GM12874 (cell line): ENCODE results near the gene RORC.

ENCODE experiments used
- TF ChIP-seq, protein P1 (sequence below): IDR thresholded peaks from 2 replicates; pipeline ENCODE4 v1.5.1; 2011; ENCODE audit warnings: low read depth, mild to moderate bottlenecking, control low read depth, low read length, moderate library complexity; ENCODE audit not compliant: insufficient read depth

RORC gene

DNA sequence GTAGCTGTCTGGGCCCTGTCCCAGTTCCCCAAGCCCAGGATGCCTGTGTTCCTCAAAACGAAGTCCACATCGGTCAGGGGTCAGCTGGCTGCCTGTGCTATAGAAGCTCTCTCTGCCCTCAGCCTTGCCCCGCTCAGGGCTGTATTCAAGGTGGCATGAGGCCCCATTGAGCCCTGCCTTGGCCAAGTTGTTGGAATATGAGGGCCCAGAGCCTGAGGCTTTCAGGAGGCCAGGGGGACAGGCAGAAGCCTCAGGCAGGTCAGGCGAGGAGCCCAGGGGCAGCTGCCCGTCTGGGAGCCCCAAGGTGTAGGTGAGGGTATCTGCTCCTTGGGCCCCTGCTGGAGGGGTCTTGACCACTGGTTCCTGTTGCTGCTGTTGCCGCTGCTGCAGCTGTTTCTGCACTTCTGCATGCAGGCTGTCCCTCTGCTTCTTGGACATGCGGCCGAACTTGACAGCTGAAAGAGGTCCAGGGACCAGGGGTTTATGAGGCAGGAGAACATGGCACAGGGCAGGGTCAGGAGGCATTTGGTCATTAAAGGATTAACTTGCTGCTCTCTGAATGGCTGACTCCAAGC is 16.5 kb downstream of the RORC start:
- TF ChIP-seq, protein P1, sequence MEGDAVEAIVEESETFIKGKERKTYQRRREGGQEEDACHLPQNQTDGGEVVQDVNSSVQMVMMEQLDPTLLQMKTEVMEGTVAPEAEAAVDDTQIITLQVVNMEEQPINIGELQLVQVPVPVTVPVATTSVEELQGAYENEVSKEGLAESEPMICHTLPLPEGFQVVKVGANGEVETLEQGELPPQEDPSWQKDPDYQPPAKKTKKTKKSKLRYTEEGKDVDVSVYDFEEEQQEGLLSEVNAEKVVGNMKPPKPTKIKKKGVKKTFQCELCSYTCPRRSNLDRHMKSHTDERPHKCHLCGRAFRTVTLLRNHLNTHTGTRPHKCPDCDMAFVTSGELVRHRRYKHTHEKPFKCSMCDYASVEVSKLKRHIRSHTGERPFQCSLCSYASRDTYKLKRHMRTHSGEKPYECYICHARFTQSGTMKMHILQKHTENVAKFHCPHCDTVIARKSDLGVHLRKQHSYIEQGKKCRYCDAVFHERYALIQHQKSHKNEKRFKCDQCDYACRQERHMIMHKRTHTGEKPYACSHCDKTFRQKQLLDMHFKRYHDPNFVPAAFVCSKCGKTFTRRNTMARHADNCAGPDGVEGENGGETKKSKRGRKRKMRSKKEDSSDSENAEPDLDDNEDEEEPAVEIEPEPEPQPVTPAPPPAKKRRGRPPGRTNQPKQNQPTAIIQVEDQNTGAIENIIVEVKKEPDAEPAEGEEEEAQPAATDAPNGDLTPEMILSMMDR: no peak

DNA sequence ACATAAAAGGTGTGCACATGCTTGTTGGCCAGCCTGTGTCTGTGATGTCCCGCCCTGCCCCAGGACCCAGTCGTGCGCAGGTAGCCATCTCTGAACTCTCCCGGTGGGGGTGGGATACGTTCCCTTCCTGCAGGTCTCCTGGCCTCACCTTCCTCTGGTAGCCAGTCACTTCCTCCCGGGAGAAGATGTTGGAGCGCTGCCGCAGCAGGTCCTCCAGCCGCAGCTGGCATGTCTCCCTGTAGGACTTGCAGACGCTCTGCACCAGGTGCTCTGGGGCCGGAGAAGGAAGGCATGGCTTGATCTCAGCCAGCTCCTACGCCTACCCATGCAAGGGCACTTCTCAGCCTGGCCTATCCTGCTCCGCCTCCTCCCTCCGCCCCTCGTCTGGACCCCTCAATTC is 17.2 kb downstream of the RORC start:
- TF ChIP-seq, protein P1: no peak

DNA sequence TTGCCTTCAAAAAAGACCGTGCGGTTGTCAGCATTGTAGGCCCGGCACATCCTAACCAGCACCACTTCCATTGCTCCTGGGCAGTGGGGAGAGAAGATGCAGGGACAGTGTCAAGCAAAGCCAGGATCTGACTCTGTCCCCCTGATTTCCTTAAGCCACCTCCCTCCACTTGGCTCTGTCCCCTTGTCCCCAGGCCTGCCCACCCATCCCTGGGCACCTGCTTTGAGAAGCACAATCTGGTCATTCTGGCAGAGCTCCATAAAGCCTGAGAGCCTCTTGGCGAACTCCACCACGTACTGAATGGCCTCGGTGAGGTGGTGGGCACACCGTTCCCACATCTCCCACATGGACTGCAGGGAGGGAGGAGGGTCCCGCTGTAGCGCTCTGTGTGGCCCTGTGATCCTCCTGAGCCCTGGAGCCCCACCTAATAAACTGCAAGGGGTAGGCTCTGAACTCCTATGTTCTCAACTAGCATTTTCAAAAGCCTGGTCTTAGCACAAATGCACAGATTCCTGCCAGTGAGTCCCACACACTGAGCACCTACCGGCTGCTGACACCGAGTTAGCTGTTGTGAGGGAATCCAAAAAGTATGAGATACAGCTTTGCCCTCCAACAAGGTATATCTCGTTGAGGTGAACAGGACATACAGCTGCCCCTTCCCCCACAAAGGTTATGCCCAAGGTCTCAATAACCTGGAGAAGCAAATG is 18.2 kb downstream of the RORC start:
- TF ChIP-seq, protein P1: no peak

DNA sequence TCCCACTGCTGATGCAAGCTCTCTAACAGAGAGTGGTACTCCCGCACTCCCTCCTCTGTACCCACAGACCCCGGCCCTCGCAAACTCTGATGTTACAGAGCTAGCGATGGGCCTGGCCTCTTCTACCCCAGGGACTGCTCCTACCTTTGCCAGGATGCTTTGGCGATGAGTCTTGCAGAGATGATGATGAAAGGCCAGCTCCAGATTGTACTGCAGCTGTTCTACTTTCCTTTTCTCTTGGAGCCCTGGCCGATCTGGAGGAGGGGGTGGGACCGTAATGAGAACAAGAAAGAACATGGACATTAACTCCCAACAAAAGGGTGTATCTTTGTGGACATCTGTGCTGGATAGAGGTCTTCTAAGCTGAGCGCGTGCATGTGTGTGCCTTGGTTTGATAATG is 20.4 kb downstream of the RORC start:
- TF ChIP-seq, protein P1: no peak

DNA sequence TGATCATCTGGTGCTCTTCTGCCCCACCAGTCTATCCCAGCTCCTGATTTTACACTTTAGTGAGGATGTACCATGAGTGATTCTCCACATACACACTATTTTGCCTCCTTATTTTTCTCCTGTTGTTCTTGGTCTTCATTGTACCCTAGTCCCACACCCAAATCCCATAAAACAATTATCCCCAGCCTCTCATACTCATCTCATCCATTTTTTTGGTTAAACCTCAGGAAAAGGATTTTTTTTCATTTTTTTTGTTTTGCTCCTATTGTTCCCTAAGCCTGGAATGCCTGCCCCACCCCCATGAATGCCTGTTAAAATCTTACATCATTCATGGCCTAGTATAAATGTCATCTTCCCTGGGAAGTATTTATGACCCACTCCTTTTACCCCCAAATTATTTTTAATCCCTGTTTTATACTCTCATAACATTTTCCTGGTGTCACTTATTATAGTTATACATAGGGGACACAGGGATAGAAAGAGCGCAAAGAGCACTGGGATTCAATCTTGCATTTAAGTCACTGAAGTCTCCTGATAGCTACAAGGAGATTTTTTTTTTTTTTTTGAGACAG is 21.5 kb downstream of the RORC start:
- TF ChIP-seq, protein P1: no peak

DNA sequence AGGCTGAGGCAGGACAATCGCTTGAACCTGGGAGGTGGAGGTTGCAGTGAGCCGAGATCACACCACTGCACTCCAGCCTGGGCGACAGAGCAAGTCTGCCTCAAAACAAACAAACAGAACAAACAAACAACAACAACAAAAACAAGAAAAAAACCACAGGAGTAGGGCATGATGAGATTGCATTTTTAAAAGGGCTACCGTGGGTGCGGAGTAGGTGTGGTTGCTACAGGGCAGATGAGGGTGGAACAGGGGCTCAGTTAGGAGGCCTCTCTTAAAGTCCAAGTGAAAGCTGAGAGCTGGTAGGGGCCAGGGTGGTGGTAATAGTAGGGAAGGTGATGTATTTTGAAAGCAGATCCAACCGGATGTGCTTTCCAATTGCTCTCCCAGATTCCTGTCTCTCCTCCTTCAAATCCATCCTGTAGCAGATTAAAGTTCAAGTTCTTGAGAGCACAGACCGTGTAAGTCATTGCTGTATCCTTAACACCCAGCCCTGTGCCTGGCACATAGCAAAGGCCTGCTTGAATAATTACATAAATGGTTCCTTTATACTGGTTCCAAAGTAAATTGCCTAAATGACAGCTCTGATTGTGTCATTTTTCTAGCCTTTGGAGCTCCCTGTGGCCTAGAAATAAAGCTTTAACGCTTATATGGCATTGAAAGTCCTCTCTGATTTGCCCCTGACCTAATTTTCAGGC is 22.2 kb downstream of the RORC start:
- TF ChIP-seq, protein P1: no peak

DNA sequence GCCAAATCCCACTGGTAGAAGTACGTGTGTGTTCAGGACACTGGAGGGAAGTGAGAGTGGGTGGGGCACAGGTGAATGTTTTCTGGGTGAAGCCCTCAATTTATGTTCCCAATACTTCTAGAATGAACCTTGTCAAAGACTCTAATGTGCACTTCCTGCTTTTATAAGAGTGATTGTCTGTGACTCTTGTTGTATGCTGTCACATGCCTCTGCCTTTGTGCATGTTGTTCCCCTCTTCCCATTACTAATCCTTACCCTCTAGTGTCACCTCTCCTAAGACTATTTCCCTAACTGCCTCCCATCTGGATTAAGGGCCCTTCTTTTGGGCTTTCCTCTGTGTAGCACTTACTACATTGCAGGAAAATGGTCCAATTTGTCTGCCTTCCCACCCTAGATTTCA is 23.8 kb downstream of the RORC start:
- TF ChIP-seq, protein P1: no peak
